HG03432 (cell line): ENCODE measurements around the gene MORC3.

ENCODE experiments used
- ATAC-seq: cut with Tn5 transposase; IDR thresholded peaks from one replicate; pipeline ENCODE4 v1.9.1; 2021; ENCODE audit warnings: mild to moderate bottlenecking, moderate library complexity; ENCODE audit not compliant: unreplicated experiment

Gene MORC3

DNA sequence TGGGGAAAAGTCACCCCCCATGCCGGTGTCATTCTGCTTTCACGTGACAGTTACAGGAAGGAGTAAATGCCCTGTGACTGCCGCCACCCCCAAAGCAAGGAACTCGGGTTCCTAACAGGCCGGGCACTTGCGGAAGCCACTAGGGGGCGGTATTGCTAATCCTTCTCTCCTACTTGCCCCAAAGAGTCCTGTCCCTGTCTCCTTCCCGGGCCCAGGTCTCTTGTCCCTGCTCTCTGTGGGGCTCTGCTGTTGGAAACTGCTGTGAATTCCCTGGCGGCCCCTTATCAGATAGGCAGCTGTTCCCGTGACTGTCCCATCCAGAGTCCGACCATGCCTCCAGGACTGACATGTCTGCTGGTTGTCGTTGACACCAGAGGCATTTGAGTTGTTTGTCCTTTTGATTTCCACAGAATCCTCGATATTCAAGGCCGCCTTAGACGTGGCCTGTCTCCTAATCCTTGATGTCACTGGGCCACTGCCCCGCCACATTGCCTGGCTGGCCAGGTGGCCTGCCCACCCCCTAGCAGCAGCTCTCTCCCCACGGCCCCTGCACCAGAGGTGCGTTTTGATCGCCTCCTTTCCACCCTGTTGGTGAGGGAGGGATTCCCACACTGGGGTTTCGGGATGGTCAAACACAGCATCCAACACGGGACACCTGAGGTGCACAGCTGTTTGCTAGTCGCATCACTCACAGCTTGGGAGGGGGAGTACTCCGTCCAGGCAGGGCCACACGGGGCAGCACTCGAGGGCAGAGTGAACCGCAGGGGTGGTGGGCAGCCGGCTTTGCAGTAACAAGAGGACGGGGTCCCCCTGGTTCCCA is 102.5 kb downstream of the MORC3 start:
- ATAC-seq: no peak

DNA sequence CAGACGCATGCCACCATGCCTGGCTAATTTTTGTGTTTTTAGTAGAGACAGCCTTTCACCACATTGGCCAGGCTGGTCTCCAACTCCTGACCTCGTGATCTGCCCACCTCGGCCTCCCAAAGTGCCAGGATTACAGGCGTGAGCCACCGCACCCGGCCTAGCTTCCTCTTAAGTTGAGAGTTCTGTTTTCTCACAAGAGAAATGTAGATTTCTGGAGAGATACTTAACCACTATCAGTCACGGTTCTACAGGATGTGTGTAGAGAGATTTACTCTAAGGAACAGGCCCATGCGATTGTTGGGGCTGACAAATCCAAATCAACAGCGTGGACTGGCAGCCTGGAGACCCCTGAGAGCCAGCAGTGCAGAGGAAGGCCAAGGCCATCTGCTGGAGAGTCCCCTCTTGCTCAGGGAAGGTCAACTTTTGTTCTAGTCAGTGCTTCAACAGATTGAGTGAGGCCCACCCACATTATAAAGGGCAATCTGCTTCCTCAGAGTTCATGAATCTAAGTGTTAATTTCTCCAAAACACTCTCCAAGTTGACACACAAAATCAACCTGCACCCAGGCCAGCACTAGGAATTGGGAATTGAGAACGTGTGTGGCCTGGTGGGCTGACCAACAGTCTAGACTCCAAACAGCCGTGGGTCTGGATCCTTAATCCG is 103.9 kb downstream of the MORC3 start:
- ATAC-seq: no peak

DNA sequence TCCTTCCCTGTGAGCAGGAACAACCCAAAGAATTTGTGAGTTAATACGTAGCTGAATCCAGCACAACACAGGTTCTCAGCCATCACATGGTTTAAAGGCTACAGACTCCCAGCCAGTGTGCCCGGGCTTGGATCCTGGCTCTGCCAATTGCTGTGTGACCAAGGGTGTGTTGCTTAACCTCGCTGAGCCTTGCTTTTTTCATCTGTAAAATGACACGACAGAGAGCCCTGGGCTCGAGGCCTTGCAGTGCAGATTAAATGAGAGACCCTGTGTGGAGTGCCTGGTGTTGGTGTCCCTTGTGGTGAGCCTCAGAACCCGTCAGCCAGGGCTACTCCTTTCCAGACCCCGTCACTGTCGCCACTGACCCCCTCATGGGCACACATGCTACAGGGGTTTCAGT is 104.6 kb downstream of the MORC3 start:
- ATAC-seq: no peak

DNA sequence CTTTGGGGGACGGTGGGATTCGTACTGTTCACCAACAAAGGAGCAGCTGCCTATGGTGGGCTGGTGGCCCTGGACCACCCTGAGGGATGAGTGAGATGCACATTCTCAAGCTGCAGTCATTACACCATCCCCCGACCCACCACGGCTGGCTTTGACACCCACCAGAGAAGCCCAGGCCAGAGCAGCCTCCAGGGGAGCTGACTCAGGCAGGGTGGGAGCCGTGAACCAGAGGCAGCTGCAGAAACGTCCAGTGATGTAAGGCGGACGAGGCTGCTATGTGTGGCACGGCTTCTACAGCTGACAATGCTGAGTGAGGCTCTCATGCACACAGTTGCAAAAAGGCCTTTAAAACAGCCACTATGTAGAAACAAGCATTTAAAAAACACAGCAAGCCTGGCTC is 105.3 kb downstream of the MORC3 start:
- no peak for ATAC-seq
